H1 (cell line): ENCODE measurements around the gene ITIH6. TPM values are rescaled to one million over a fixed set of nuclear protein-coding genes. Genes with fewer than 3 reads are reported as not detected.

ENCODE experiments used
- CTCF ChIA-PET: fragments of 300-600 bp; sonication (Branson Sonifier 250); formaldehyde crosslinking; loops from one replicate; lab custom pipeline; 2021; ENCODE audit not compliant: partially characterized antibody; lab: Charles Lee
- POLR2A ChIA-PET: fragments of 300-600 bp; sonication (Branson Sonifier 250); formaldehyde crosslinking; loops from one replicate; lab custom pipeline; 2021; ENCODE audit warnings: inconsistent platforms; ENCODE audit not compliant: partially characterized antibody; lab: Charles Lee
- DNase-seq, 2 experiments: peaks; one replicate each; pipeline versions ENCODE4 v3.0.0 to v3.0.0-alpha.2; 2010 to 2022; ENCODE audit warnings: low spot score in 2 of 2, low read depth in 1 of 2, mixed read lengths in 1 of 2
- FAIRE-seq: peaks from 2 replicates; lab custom pipeline; 2011; peaks lifted over from hg19 to GRCh38; lab: Jason Lieb, UNC
- H2AFZ ChIP-seq: 2 replicates; pipeline ENCODE4 v1.8.1; 2012; ENCODE audit warnings: low read length, inconsistent platforms
- H2AK5ac ChIP-seq: 2 replicates; pipeline ENCODE4 v1.6.1; 2013; ENCODE audit warnings: low read depth, low read length
- H2BK120ac ChIP-seq: replicated peaks from 2 replicates; pipeline ENCODE3; 2013; ENCODE audit warnings: low read depth, low read length, inconsistent platforms
- H2BK12ac ChIP-seq: 2 replicates; pipeline ENCODE4 v1.6.1; 2013; ENCODE audit warnings: low read depth, low read length
- H2BK15ac ChIP-seq: 2 replicates; pipeline ENCODE4 v1.6.1; 2013; ENCODE audit warnings: low read length
- H2BK20ac ChIP-seq: 2 replicates; pipeline ENCODE4 v1.6.1; 2013; ENCODE audit warnings: low read length
- H2BK5ac ChIP-seq: 2 replicates; pipeline ENCODE4 v1.6.1; 2013; ENCODE audit warnings: low read depth, low read length
- H3K14ac ChIP-seq: 2 replicates; pipeline ENCODE4 v1.6.1; 2013; ENCODE audit warnings: inconsistent platforms; ENCODE audit not compliant: insufficient read length
- H3K18ac ChIP-seq: 2 replicates; pipeline ENCODE4 v1.6.1; 2013; ENCODE audit warnings: low read length; ENCODE audit errors: extremely low read depth
- H3K23ac ChIP-seq: 2 replicates; pipeline ENCODE4 v1.6.1; 2013; ENCODE audit warnings: inconsistent platforms; ENCODE audit not compliant: insufficient read length
- H3K23me2 ChIP-seq: 2 replicates; pipeline ENCODE4 v1.6.1; 2013; ENCODE audit warnings: low read depth, low read length
- H3K27ac ChIP-seq: 2 replicates; pipeline ENCODE4 v1.6.1; 2011; ENCODE audit warnings: low read depth, low read length, inconsistent platforms
- H3K27me3 ChIP-seq, 4 experiments: replicated peaks in 1 of 4; 1 replicate in 1 of 4; 2 replicates in 3 of 4; pipeline versions ENCODE4 v1.6.1 to v1.8.1; 2011 to 2013; ENCODE audit warnings: low read length in 3 of 4, mild to moderate bottlenecking in 3 of 4, inconsistent platforms in 2 of 4, mixed read lengths in 2 of 4, moderate library complexity in 1 of 4; ENCODE audit not compliant: control insufficient read depth in 3 of 4, insufficient read depth in 3 of 4; ENCODE audit errors: extremely low read depth in 1 of 4
- H3K36me3 ChIP-seq, 4 experiments: 2 replicates each; pipeline versions ENCODE4 v1.6.1 to v1.8.1; 2011 to 2013; ENCODE audit warnings: mild to moderate bottlenecking in 4 of 4, low read length in 3 of 4, moderate library complexity in 2 of 4, control low read depth in 1 of 4, inconsistent platforms in 1 of 4; ENCODE audit not compliant: insufficient read depth in 4 of 4, control insufficient read depth in 2 of 4
- H3K4ac ChIP-seq: replicated peaks from 2 replicates; pipeline ENCODE3; 2013; ENCODE audit warnings: low read length, low read depth, mixed read lengths, inconsistent platforms; ENCODE audit not compliant: insufficient read length
- H3K4me1 ChIP-seq, 4 experiments: replicated peaks in 1 of 4; 1 replicate in 1 of 4; 2 replicates in 3 of 4; pipeline versions ENCODE4 v1.6.1 to v1.8.1; 2011 to 2013; ENCODE audit warnings: low read length in 3 of 4, inconsistent platforms in 2 of 4, mixed read lengths in 1 of 4; ENCODE audit not compliant: insufficient read depth in 4 of 4, control insufficient read depth in 3 of 4
- H3K4me2 ChIP-seq, 2 experiments: 2 replicates each; pipeline versions ENCODE4 v1.6.1 to v1.8.1; 2011 to 2013; ENCODE audit warnings: low read depth in 2 of 2, low read length in 2 of 2, control low read depth in 1 of 2, inconsistent platforms in 1 of 2, mild to moderate bottlenecking in 1 of 2; ENCODE audit not compliant: insufficient read depth in 1 of 2
- H3K4me3 ChIP-seq, 4 experiments: fragments of 200-600, 300-600 bp in 1 of 4; sonication (generic), shearing (Covaris generic), sonication (Bioruptor Twin) in 1 of 4; 2 replicates each; pipeline versions ENCODE4 v1.5.1 to v1.8.1; 2011 to 2016; ENCODE audit warnings: low read length in 4 of 4, low read depth in 3 of 4, control low read depth in 2 of 4, inconsistent platforms in 2 of 4, mild to moderate bottlenecking in 2 of 4, mixed read lengths in 1 of 4, moderate library complexity in 1 of 4; ENCODE audit not compliant: insufficient read depth in 2 of 4; ENCODE audit errors: extremely low read depth in 1 of 4
- H3K56ac ChIP-seq: replicated peaks from 2 replicates; pipeline ENCODE3; 2013; ENCODE audit warnings: low read depth, mild to moderate bottlenecking, mixed read lengths, low read length, inconsistent platforms; ENCODE audit not compliant: insufficient read length
- H3K79me1 ChIP-seq: 2 replicates; pipeline ENCODE4 v1.6.1; 2013; ENCODE audit warnings: low read depth, low read length, control low read depth
- H3K79me2 ChIP-seq, 2 experiments: 2 replicates each; pipeline versions ENCODE4 v1.6.1 to v1.8.1; 2012 to 2013; ENCODE audit warnings: low read length in 2 of 2, mild to moderate bottlenecking in 2 of 2, inconsistent platforms in 1 of 2; ENCODE audit not compliant: insufficient read depth in 2 of 2, control insufficient read depth in 1 of 2
- H3K9ac ChIP-seq, 4 experiments: replicated peaks in 1 of 4; 1 replicate in 1 of 4; 2 replicates in 3 of 4; pipeline versions ENCODE4 v1.6.1 to v1.8.1; 2011 to 2013; ENCODE audit warnings: low read depth in 3 of 4, low read length in 3 of 4, control low read depth in 2 of 4, mild to moderate bottlenecking in 2 of 4, moderate library complexity in 2 of 4, inconsistent platforms in 1 of 4; ENCODE audit errors: extremely low read depth in 1 of 4
- H3K9me3 ChIP-seq, 2 experiments: 2 replicates each; pipeline versions ENCODE4 v1.6.1 to v1.8.1; 2012 to 2013; ENCODE audit warnings: mild to moderate bottlenecking in 2 of 2, moderate library complexity in 2 of 2, control low read depth in 1 of 2, inconsistent platforms in 1 of 2, low read depth in 1 of 2, low read length in 1 of 2, mixed read lengths in 1 of 2; ENCODE audit not compliant: insufficient read depth in 2 of 2
- H4K20me1 ChIP-seq, 2 experiments: replicated peaks in 1 of 2; 2 replicates each; pipeline versions ENCODE3 to v1.8.1; 2011 to 2013; ENCODE audit warnings: inconsistent platforms in 2 of 2, low read length in 2 of 2, mild to moderate bottlenecking in 1 of 2; ENCODE audit not compliant: insufficient read depth in 2 of 2, control insufficient read depth in 1 of 2
- H4K5ac ChIP-seq: 2 replicates; pipeline ENCODE4 v1.6.1; 2013; ENCODE audit warnings: low read length, low read depth, mixed read lengths, inconsistent platforms; ENCODE audit not compliant: insufficient read length
- H4K8ac ChIP-seq: 2 replicates; pipeline ENCODE4 v1.8.0; 2013; ENCODE audit warnings: mild to moderate bottlenecking, moderate library complexity, low read length, inconsistent platforms; ENCODE audit not compliant: insufficient read depth; ENCODE audit errors: extremely low read depth
- H4K91ac ChIP-seq: replicated peaks from 2 replicates; pipeline ENCODE3; 2013; ENCODE audit warnings: low read length, mixed read lengths, inconsistent platforms; ENCODE audit not compliant: insufficient read length
- BRCA1 ChIP-seq: IDR thresholded peaks from 2 replicates; pipeline ENCODE4 v1.6.1; 2012; ENCODE audit warnings: low read depth, low read length, improper control_type of control experiment
- CBX5 ChIP-seq: fragments of 300-800, 300-1000 bp; sonication (generic); IDR thresholded peaks from 2 replicates; pipeline ENCODE4 v1.7.1; 2016; ENCODE audit warnings: antibody characterized with exemption, low read length, low read depth
- CBX8 ChIP-seq: fragments of 300-800, 300-1000 bp; sonication (generic); IDR thresholded peaks from 2 replicates; pipeline ENCODE4 v1.7.1; 2016; ENCODE audit warnings: low read depth, low read length, borderline replicate concordance
- CHD2 ChIP-seq: IDR thresholded peaks from 2 replicates; pipeline ENCODE4 v1.6.1; 2012; ENCODE audit warnings: low read length, improper control_type of control experiment
- CREB1 ChIP-seq: IDR thresholded peaks from 2 replicates; pipeline ENCODE4 v1.6.1; 2012; ENCODE audit warnings: inconsistent platforms
- E2F6 ChIP-seq: IDR thresholded peaks from 2 replicates; pipeline ENCODE4 v1.6.1; 2012; ENCODE audit warnings: inconsistent platforms
- EGR1 ChIP-seq: IDR thresholded peaks from 2 replicates; pipeline ENCODE4 v1.6.1; 2011; ENCODE audit warnings: low read depth, low read length, borderline replicate concordance
- EP300 ChIP-seq, 2 experiments: IDR thresholded peaks; 1 replicate in 1 of 2; 2 replicates in 1 of 2; pipeline ENCODE4 v1.6.1; 2011 to 2012; ENCODE audit warnings: low read depth in 2 of 2, low read length in 2 of 2, mild to moderate bottlenecking in 2 of 2, borderline replicate concordance in 1 of 2, inconsistent platforms in 1 of 2, moderate library complexity in 1 of 2
- KDM1A ChIP-seq: fragments of 200-600, 300-600 bp; sonication (generic); IDR thresholded peaks from 2 replicates; pipeline ENCODE4 v1.7.1; 2016; ENCODE audit warnings: mild to moderate bottlenecking, low read length, borderline replicate concordance
- POLR2AphosphoS5 ChIP-seq: IDR thresholded peaks from 2 replicates; pipeline ENCODE4 v1.6.1; 2011; ENCODE audit warnings: low read depth, low read length
- RFX5 ChIP-seq: IDR thresholded peaks from 2 replicates; pipeline ENCODE4 v1.6.1; 2011; ENCODE audit warnings: low read depth, low read length, improper control_type of control experiment, borderline replicate concordance
- SRF ChIP-seq: IDR thresholded peaks from 2 replicates; pipeline ENCODE4 v1.6.1; 2011; ENCODE audit warnings: mild to moderate bottlenecking, low read depth, low read length, moderate library complexity
- TAF1 ChIP-seq: IDR thresholded peaks from 2 replicates; pipeline ENCODE4 v1.6.1; 2011; ENCODE audit warnings: mild to moderate bottlenecking, low read depth, low read length
- WGBS, 2 experiments: shearing (Covaris generic) in 1 of 2; methylation state at CpG; one replicate each; pipeline versions ENCODE4 v1.1.6 to v1.1.7; 2013 to 2015; ENCODE audit warnings: low lambda C conversion rate in 2 of 2, mixed read lengths in 2 of 2, inconsistent platforms in 1 of 2, low coverage in 1 of 2, missing lambda C conversion rate in 1 of 2; ENCODE audit not compliant: insufficient replicate concordance in 2 of 2, insufficient coverage in 1 of 2, insufficient read length in 1 of 2; ENCODE audit errors: extremely low coverage in 1 of 2, missing lambda C conversion rate in 1 of 2; 5-methylcytosine and 5-hydroxymethylcytosine counted together
- polyA plus RNA-seq, 7 experiments: library from polyadenylated mRNA; depleted of rRNA in 3 of 7; stranded (reverse) in 5 of 7; unstranded in 2 of 7; fragments of >200 nt in 5 of 7; fragments of 200-250 nt in 2 of 7; gene quantifications; 1 replicate in 5 of 7; 2 replicates in 1 of 7; 4 replicates in 1 of 7; pipeline versions ENCODE4 v1.2.1 to v1.2.3, GENCODE V29; 2011 to 2013; ENCODE audit warnings: missing spikeins in 2 of 7, mixed read lengths in 2 of 7
- total RNA-seq: library from RNA; stranded (reverse); fragmentation: NEBNext Ultra II Directional; extraction: Animal tissue kit (Norgen Biotek cat#: 25700); gene quantifications from 2 replicates; pipeline ENCODE4 v1.2.1, GENCODE V29; 2021
- TF ChIP-seq, protein P1 (sequence below): IDR thresholded peaks from 2 replicates; pipeline ENCODE4 v1.6.1; 2011; ENCODE audit warnings: low read length, improper control_type of control experiment

ITIH6 gene
- total and polyA plus RNA-seq, 2 of the 8 experiments (the other 6 are each of a cell fraction or from before 2014, with no cell fraction given): 0.02 TPM; not detected in 1

DNA sequence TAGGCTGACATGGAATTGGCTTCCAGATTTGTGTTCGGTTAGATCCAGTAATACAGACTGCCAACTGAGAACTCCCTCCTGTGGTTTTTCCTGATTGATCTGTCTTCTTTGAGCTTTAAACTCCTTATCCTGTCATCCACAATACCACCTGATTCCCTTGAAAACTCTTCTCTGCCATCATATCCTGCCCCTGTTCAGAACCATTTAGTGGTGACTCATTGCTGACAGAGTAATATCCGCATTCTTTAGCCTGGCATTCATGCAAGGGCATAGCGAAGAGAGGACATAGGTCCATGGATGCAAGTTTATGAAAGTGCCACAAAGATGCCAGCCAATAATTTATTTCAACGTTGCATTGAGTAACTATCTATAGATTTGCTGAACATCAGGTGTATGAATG, 76.6 kb downstream of the ITIH6 start:
- no peak overlapping the region for H3K4me2 ChIP-seq
- no peak overlapping the region for H4K91ac ChIP-seq
- FAIRE-seq: no peak
- 81% methylated on average over 3 of the region's 4 CpGs; no CpG with 5 or more reads in 1 of the 2 experiments for WGBS, 2 experiments
- no peaks in the 10 kb centered on the region; a peak in 1 of 7 replicates for H3K4me1 ChIP-seq
- H3K14ac ChIP-seq: no peak overlapping the region
- no peaks in the 10 kb centered on the region for H4K20me1 ChIP-seq
- no peak overlapping the region for H3K9ac ChIP-seq
- H2BK20ac ChIP-seq: no peak overlapping the region
- no peak for DNase-seq
- no peak overlapping the region for H2BK5ac ChIP-seq
- ChIA-PET CTCF (interaction anchor here (1.1 kb wide), 1 partner anchor 80 kb away, joined by 3 read pairs; no protein-coding TSS in a partner anchor), POLR2A (interaction anchor here (1.0 kb wide), 1 partner anchor 35 kb away, joined by 3 read pairs; no protein-coding TSS in a partner anchor)
- no peaks in the 10 kb centered on the region for H3K79me1 ChIP-seq
- H3K56ac ChIP-seq: no peak overlapping the region
- H3K23me2 ChIP-seq: no peaks in the 10 kb centered on the region
- no peaks in the 10 kb centered on the region for H3K27me3 ChIP-seq
- no peak overlapping the region for H3K4me3 ChIP-seq
- no peak overlapping the region for H4K8ac ChIP-seq
- no peak overlapping the region for H2BK12ac ChIP-seq
- H4K5ac ChIP-seq: no peak overlapping the region
- H3K27ac ChIP-seq: no peak overlapping the region
- no peak overlapping the region for H3K23ac ChIP-seq
- H2AFZ ChIP-seq: no peak overlapping the region
- H2AK5ac ChIP-seq: no peak overlapping the region
- no peaks in the 10 kb centered on the region for H3K79me2 ChIP-seq
- H2BK15ac ChIP-seq: no peak overlapping the region
- no peak overlapping the region for H3K4ac ChIP-seq
- H3K18ac ChIP-seq: no peak overlapping the region
- no peaks in the 10 kb centered on the region for H3K9me3 ChIP-seq
- H2BK120ac ChIP-seq: no peak overlapping the region
- no peaks in the 10 kb centered on the region for H3K36me3 ChIP-seq
- TF ChIP-seq E2F6 (no peak), CREB1 (no peak), CBX8 (no peak), EGR1 (no peak), BRCA1 (no peak), RFX5 (no peak), SRF (no peak), KDM1A (no peak), EP300 (IDR thresholded peaks at IDR 0.05; ENCODE audit: borderline replicate concordance in 1 of 2, low read depth in 2 of 2, low read length in 2 of 2) (no peak), POLR2AphosphoS5 (no peak), CBX5 (no peak), CHD2 (no peak), TAF1 (no peak)
- TF ChIP-seq, protein P1, sequence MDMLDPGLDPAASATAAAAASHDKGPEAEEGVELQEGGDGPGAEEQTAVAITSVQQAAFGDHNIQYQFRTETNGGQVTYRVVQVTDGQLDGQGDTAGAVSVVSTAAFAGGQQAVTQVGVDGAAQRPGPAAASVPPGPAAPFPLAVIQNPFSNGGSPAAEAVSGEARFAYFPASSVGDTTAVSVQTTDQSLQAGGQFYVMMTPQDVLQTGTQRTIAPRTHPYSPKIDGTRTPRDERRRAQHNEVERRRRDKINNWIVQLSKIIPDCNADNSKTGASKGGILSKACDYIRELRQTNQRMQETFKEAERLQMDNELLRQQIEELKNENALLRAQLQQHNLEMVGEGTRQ: no peak
